Activated CD8-positive, alpha-beta memory T cell treated with anti-CD3 and anti-CD28 coated beads, Interleukin-2, amount 50 U/mL, for 24 hours (primary cell): ENCODE results near the gene MRTFA.

Experiments
- DNase-seq: peaks from one replicate; pipeline ENCODE4 v3.0.0-alpha.2; 2020; ENCODE audit errors: extremely low read depth

The MRTFA gene

GRCh38 chr22:40426594-40427333 is 209.8 kb downstream of the MRTFA start:
- DNase-seq = no peak

- DNase-seq = no peak
Measured at GRCh38 chr22:40425082-40425481, 211.4 kb downstream of the MRTFA start.

- DNase-seq = no peak
Measured at GRCh38 chr22:40423882-40424640, 212.5 kb downstream of the MRTFA start.

DNA sequence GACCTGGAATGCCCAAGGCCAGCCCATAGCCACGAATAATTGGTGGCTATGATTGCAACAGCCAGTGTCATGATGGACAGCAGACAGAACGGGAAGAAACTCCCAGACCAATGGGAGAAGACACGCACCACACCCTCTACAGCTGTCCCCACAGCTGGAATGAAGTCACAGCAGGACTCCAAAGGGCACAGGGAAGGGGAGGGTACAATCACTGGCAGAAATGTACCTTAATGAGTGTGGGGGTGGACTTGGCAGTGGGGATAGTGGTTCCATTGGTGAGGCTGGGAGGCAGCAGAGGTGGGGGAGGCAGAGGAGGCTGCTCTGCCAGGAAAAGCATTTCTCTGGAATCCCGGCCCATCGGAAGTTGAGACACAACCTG is 213.2 kb downstream of the MRTFA start:
- DNase-seq = no peak

DNA sequence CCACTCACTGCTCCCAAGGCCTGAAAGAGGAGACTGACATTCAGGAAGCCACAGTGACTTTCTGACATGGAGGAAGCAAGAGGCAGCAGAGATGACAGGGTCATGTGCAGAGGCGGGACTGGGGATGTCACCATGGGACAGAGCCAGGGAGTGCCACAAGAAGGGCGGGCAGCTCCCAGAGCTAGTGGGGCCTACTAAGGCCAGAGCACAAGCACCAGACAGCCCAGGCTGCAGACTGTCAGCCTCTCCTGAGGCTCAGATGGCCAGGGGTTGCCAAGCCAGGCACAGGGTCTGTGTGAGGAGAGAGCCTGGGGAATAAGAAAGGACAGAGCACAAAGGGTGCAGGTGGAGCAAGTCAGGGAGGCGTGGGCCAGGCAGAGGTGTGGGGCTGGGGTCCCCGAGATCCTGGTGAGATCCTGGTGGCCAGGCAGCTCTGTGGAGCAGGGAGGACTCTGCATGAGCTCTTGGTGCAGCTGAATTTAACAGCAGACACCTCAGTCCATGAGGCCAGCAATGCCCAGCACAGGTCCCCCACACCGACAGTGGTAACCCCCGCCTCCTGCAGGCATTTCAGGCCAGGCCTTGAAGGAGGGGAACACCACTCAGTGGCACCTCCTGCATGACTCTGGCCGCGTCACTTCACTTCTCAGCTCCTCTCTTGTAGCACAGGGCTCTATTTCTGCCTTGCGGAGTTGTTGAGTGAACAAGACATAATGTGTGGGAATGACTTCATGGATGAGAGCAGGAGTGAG is 213.8 kb downstream of the MRTFA start:
- no peak for DNase-seq

- DNase-seq = no peak
Measured at GRCh38 chr22:40421941-40422340, 214.6 kb downstream of the MRTFA start.

- DNase-seq = no peak
Measured at GRCh38 chr22:40421082-40421350, 215.5 kb downstream of the MRTFA start.

DNA sequence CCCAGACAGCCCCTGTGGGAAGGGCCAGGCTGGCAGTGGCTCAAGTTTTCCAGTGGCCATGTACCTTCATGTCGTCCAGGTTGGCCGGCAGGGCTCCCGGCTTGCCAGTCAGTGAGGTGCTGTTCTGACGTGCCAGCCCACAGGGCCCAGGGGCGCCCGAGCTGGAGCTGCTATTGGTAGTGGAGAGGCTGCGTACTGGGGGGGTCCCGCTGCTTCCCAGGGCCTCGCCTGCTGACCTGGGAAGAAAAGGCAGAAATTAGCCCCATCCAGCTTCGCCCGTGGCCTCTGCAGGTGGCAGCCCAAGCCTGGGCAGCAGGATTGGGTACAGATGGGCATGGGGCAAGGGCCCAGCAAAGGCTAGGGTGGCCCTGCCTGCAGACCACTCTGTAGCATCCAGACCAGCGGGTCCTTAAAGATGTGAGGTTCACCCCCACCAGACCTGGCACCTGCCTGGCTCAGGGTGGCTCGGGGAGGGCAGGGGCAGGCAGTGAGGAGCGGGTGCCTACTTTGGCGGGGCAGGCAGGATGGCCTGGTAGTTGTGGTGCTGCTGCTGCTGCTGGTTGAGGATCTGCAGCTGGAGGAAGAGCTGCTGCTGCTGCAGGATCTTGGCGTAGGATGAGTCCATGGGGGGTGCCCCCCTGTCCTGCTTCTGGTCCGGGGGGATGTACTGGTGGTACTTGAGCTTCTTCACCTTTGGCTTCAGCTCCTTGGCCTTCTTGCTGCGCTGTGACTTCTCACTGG is 216.0 kb downstream of the MRTFA start:
- no peak for DNase-seq

DNA sequence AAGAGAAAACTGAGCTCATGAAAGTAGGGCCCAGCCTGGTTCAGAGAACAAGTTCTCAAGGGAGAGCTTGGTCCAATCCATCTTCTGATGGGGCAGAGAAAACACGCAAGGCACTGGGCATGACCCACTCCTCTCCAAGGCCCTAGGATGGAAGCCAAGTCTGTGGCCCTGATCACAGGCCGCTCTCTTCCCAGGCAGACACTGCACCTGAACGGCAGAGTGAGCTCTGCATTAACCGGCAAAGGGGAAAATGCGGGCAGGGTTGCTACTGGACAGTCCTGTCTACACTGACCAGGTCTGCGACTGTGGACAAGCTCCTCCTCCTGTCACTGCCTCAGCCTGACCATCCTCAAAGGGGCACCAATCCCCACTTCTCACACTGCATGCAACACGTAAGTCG is 216.8 kb downstream of the MRTFA start:
- DNase-seq = no peak

GRCh38 chr22:40418366-40419201 is 217.9 kb downstream of the MRTFA start:
- DNase-seq = no peak

DNA sequence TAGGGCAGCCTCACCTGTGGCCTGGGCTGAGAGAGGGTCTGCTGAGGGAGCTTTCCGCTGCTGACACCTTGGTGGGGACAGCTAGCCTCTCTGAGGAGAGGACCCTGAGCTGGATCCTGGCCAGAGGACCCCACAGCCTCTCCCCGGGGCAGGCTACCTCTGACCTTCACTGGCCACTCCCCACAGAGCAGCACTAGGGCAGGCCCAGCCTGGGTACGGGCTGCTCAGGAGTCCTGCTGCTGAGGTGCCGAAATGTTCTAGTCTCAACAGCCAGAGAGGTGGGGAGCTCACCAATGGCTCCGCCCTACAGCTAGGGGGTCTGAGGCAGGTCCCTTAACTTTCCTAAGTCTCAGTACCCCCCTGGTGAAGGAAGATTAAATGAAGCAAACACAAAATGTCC is 218.6 kb downstream of the MRTFA start:
- DNase-seq = no peak

DNA sequence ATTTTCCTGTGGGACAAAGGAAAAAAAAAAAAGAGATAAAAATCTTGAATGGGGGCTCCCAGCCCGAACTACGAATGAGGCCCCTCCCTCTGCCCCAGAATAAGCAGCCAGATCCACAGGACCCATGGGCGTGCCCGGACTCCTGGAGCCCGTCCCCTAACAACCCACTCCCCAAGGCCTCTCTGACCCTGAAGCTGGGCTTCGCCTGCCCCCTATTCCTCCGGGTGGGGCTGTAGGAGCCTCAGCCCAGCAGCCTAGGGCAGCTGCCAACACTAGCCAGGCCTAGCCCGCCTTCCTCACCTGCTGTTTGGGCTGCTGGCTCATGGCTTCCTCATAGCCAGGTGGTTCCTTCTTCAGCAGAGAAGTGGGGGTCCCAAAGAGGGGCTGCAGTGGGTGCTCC is 219.5 kb downstream of the MRTFA start:
- DNase-seq = no peak

GRCh38 chr22:40416636-40417035 is 219.9 kb downstream of the MRTFA start:
- DNase-seq = no peak

GRCh38 chr22:40416267-40416570 is 220.3 kb downstream of the MRTFA start:
- no peak for DNase-seq

DNA sequence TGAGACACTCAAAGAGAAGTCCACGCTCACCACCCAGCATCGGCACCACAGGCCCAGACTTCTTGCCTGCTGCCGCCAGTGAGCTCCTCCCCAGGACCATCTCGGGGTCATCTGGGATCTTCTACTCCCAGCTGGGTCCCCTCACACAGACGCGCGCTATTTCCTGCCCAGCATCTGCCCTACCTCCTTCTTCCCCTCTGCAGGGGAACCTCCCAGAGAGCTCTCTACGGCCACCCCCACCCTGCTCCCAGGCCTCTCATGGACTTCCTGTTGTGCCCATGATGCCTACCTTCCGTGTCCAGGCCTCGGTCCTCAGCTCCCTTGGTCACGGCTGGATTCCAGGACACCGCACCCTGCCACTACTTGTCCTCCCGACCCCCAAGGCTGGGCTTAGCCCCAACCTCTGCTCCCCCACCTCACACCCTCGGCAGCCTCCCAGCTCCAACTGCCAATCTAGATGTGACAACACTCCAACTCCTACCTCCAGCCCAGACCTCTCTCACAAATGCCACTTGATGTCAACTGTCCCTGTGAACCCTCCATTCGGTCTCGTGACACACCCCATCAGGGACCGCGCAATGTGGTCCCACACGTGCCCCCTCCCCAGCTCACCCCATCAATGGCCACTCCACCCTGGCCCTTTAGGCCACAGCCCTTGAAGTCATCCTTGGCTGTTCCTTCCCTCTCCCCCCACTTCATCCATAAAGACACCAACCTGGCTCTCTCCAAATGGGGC is 220.8 kb downstream of the MRTFA start:
- DNase-seq = no peak

- no peak for DNase-seq
Measured at GRCh38 chr22:40414838-40415505, 221.5 kb downstream of the MRTFA start.

DNA sequence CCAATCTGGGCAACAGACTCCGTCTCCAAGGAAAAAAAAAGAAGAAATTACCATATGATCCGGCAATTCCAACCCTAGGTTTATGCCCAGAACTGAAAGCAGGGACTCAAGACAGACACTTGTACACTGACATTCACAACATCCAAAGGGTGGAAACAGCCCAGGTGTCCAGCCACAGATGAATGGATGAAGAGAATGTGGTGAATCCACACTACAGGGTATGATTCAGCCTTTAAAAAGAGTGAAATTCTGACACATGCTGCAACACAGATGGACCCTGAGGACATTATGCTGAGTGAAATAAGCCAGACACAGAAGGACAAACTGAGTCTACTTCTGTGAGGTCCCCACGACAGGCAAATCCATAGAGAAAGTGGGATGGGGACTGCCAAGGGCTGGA is 222.2 kb downstream of the MRTFA start:
- no peak for DNase-seq

- DNase-seq = no peak
Measured at GRCh38 chr22:40413873-40414272, 222.6 kb downstream of the MRTFA start.

DNA sequence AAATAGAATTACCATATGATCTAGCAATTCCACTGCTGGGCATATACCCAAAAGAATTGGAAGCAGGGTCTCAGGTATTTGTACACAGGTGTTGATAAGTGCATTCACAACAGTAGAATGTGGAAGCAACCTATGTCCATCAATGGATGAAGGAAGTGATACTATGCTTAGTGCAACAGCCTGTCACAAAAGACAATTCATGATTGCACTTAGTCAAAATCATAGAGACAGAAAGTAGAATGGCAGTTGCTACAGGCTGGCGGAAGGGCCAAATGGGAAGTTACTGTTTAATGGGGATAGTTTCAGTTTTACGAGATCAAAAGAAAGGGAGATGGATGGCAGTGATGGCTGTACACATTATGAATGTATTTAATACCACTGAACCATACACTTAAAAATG is 224.1 kb downstream of the MRTFA start:
- DNase-seq = no peak

- no peak for DNase-seq
Measured at GRCh38 chr22:40411506-40411861, 225.0 kb downstream of the MRTFA start.
